IMR-90 (cell line): ENCODE measurements around the gene WLS. TPM values are rescaled to one million over a fixed set of nuclear protein-coding genes. Genes with fewer than 3 reads are reported as not detected.

Experiments used
- ATAC-seq: fragments of 200-7000 bp; cut with Tn5 transposase; 2 replicates; pipeline ENCODE4 v1.9.1; 2020; ENCODE audit warnings: low read depth, mild to moderate bottlenecking, moderate library complexity
- Bru-seq: library from RNA; stranded (reverse); fragments of 400-500 nt; gene quantifications from one replicate; lab custom pipeline; 2021; lab: Mats Ljungman, UMichigan
- BruChase-seq, 2 experiments: library from RNA; stranded (reverse); fragments of 400-500 nt; gene quantifications; one replicate each; lab custom pipeline; 2021; lab: Mats Ljungman, UMichigan
- BruUV-seq: library from RNA; stranded (reverse); fragments of 400-500 nt; replicated peaks from 2 replicates; lab custom pipeline; 2021; lab: Mats Ljungman, UMichigan
- CTCF ChIA-PET: fragments of 300-600 bp; formaldehyde crosslinking; extraction: SDS; loops from one replicate; lab custom pipeline; 2021; ENCODE audit warnings: antibody characterized with exemption; lab: Yijun Ruan, JAX
- POLR2A ChIA-PET: fragments of 300-600 bp; sonication (Branson Sonifier 250); formaldehyde crosslinking; loops from one replicate; lab custom pipeline; 2022; ENCODE audit warnings: antibody characterized with exemption; ENCODE audit not compliant: unreplicated experiment; lab: Charles Lee
- DNase-seq: peaks from one replicate; pipeline ENCODE4 v3.0.0; 2013
- H2AFZ ChIP-seq: replicated peaks from 2 replicates; pipeline ENCODE3; 2013; ENCODE audit warnings: low read length, mild to moderate bottlenecking; ENCODE audit not compliant: poor library complexity
- H2AK5ac ChIP-seq: 2 replicates; pipeline ENCODE4 v1.6.1; 2013; ENCODE audit warnings: low read depth, low read length, inconsistent platforms
- H2AK9ac ChIP-seq: replicated peaks from 2 replicates; pipeline ENCODE3; 2013; ENCODE audit warnings: mild to moderate bottlenecking, low read depth, low read length, moderate library complexity; ENCODE audit not compliant: poor library complexity
- H2BK120ac ChIP-seq: 2 replicates; pipeline ENCODE4 v1.6.1; 2013; ENCODE audit warnings: low read depth, low read length, inconsistent platforms
- H2BK15ac ChIP-seq: 3 replicates; pipeline ENCODE4 v1.6.1; 2013; ENCODE audit warnings: low read depth, low read length, inconsistent platforms
- H2BK20ac ChIP-seq: 2 replicates; pipeline ENCODE4 v1.6.1; 2013; ENCODE audit warnings: low read depth, mild to moderate bottlenecking, inconsistent platforms, low read length, moderate library complexity
- H2BK5ac ChIP-seq: 2 replicates; pipeline ENCODE4 v1.6.1; 2013; ENCODE audit warnings: mild to moderate bottlenecking, low read depth, low read length, inconsistent platforms; ENCODE audit not compliant: poor library complexity, severe bottlenecking
- H3K14ac ChIP-seq: replicated peaks from 2 replicates; pipeline ENCODE4 v1.6.1; 2013; ENCODE audit warnings: low read depth, low read length, inconsistent platforms
- H3K18ac ChIP-seq: 2 replicates; pipeline ENCODE4 v1.6.1; 2013; ENCODE audit warnings: low read depth, low read length, control low read depth
- H3K23ac ChIP-seq: 2 replicates; pipeline ENCODE4 v1.6.1; 2013; ENCODE audit warnings: low read depth, low read length, inconsistent platforms
- H3K27ac ChIP-seq: 2 replicates; pipeline ENCODE4 v1.5.1; 2013; ENCODE audit warnings: mild to moderate bottlenecking, control low read depth, low read length; ENCODE audit not compliant: insufficient read depth
- H3K27me3 ChIP-seq: 2 replicates; pipeline ENCODE4 v1.6.1; 2013; ENCODE audit warnings: low read length; ENCODE audit not compliant: control insufficient read depth, insufficient read depth
- H3K36me3 ChIP-seq: 2 replicates; pipeline ENCODE4 v1.6.1; 2013; ENCODE audit warnings: low read length, mixed read lengths; ENCODE audit not compliant: control insufficient read depth, insufficient read depth
- H3K4ac ChIP-seq: 2 replicates; pipeline ENCODE4 v1.6.1; 2013; ENCODE audit warnings: low read depth, low read length, inconsistent platforms
- H3K4me1 ChIP-seq: 2 replicates; pipeline ENCODE4 v1.6.1; 2013; ENCODE audit warnings: low read length, mixed read lengths; ENCODE audit not compliant: control insufficient read depth, insufficient read depth
- H3K4me2 ChIP-seq: 2 replicates; pipeline ENCODE4 v1.6.1; 2013; ENCODE audit warnings: low read depth, mild to moderate bottlenecking, control low read depth, low read length, moderate library complexity
- H3K4me3 ChIP-seq: 2 replicates; pipeline ENCODE4 v1.5.1; 2013; ENCODE audit warnings: low read depth, mild to moderate bottlenecking, control low read depth, low read length, moderate library complexity; ENCODE audit not compliant: insufficient read depth
- H3K56ac ChIP-seq: 2 replicates; pipeline ENCODE4 v1.6.1; 2013; ENCODE audit warnings: low read length, inconsistent platforms; ENCODE audit not compliant: insufficient read depth; ENCODE audit errors: extremely low read depth
- H3K79me1 ChIP-seq, 2 experiments: 2 replicates each; pipeline ENCODE4 v1.6.1; 2013; ENCODE audit warnings: low read length in 2 of 2, inconsistent platforms in 1 of 2, low read depth in 1 of 2
- H3K9ac ChIP-seq: 2 replicates; pipeline ENCODE4 v1.6.1; 2013; ENCODE audit warnings: low read depth, low read length, control low read depth
- H3K9me1 ChIP-seq: 2 replicates; pipeline ENCODE4 v1.6.1; 2013; ENCODE audit warnings: low read length, inconsistent platforms; ENCODE audit not compliant: insufficient read depth
- H3K9me3 ChIP-seq: 2 replicates; pipeline ENCODE4 v1.6.1; 2013; ENCODE audit warnings: low read length; ENCODE audit not compliant: control insufficient read depth, insufficient read depth
- H4K20me1 ChIP-seq: 2 replicates; pipeline ENCODE4 v1.6.1; 2013; ENCODE audit warnings: low read length, inconsistent platforms; ENCODE audit not compliant: insufficient read depth
- H4K5ac ChIP-seq: 2 replicates; pipeline ENCODE4 v1.6.1; 2013; ENCODE audit warnings: mild to moderate bottlenecking, low read depth, low read length, control low read depth
- H4K8ac ChIP-seq, 2 experiments: 2 replicates each; pipeline ENCODE4 v1.6.1; 2013; ENCODE audit warnings: low read depth in 2 of 2, low read length in 2 of 2, control low read depth in 1 of 2, inconsistent platforms in 1 of 2
- H4K91ac ChIP-seq: 2 replicates; pipeline ENCODE4 v1.6.1; 2013; ENCODE audit warnings: low read depth, low read length, inconsistent platforms; ENCODE audit not compliant: insufficient read depth
- CHD1 ChIP-seq: IDR thresholded peaks from 2 replicates; pipeline ENCODE4 v1.6.1; 2012; ENCODE audit warnings: low read depth, low read length, improper control_type of control experiment
- MAZ ChIP-seq: IDR thresholded peaks from 2 replicates; pipeline ENCODE4 v1.6.1; 2012; ENCODE audit warnings: low read depth, mild to moderate bottlenecking, low read length, improper control_type of control experiment, moderate library complexity, borderline replicate concordance
- MXI1 ChIP-seq: IDR thresholded peaks from 2 replicates; pipeline ENCODE4 v1.6.1; 2012; ENCODE audit warnings: low read depth, mild to moderate bottlenecking, low read length, moderate library complexity, borderline replicate concordance
- POLR2A ChIP-seq: IDR thresholded peaks from 2 replicates; pipeline ENCODE4 v1.6.1; 2012; ENCODE audit warnings: mild to moderate bottlenecking, low read depth, low read length
- RAD21 ChIP-seq: IDR thresholded peaks from 2 replicates; pipeline ENCODE4 v1.6.1; 2012; ENCODE audit warnings: low read length, improper control_type of control experiment
- RCOR1 ChIP-seq: IDR thresholded peaks from 2 replicates; pipeline ENCODE4 v1.6.1; 2012; ENCODE audit warnings: mild to moderate bottlenecking, low read length, improper control_type of control experiment; ENCODE audit not compliant: insufficient replicate concordance
- RFX5 ChIP-seq: IDR thresholded peaks from 2 replicates; pipeline ENCODE4 v1.8.0; 2012; ENCODE audit warnings: low read depth, mild to moderate bottlenecking, low read length, moderate library complexity
- SMC3 ChIP-seq: fragments of 150-350 bp; IDR thresholded peaks from 2 replicates; pipeline ENCODE4 v1.6.1; 2016; ENCODE audit warnings: low read depth, mild to moderate bottlenecking, antibody characterized with exemption, low read length, moderate library complexity
- WGBS, 2 experiments: methylation state at CpG; one replicate each; pipeline versions ENCODE4 v1.1.5 to v1.1.7; 2013; ENCODE audit warnings: missing lambda C conversion rate in 2 of 2; ENCODE audit not compliant: insufficient read length in 1 of 2; ENCODE audit errors: extremely low coverage in 2 of 2; 5-methylcytosine and 5-hydroxymethylcytosine counted together
- dilution Hi-C: fragments of 300-500 bp; cut with HindIII; formaldehyde crosslinking; loops from one replicate; pipeline ENCODE4 v1.14.3; 2018; ENCODE audit warnings: low sequenced_read_pairs; ENCODE audit not compliant: unreplicated experiment
- in situ Hi-C: fragments of 300-500 bp; cut with MboI; formaldehyde crosslinking; loops from 3 replicates; pipeline ENCODE4 v1.14.3; 2019; ENCODE audit warnings: low sequenced_read_pairs, inconsistent platforms, mixed read lengths
- intact Hi-C: fragments of 100-400 bp; cut with micrococcal nuclease; formaldehyde crosslinking; loops from 2 replicates; pipeline ENCODE4 v1.10.0; 2022
- long read RNA-seq: library from polyadenylated mRNA; unstranded; transcript quantifications from one replicate; pipeline ENCODE4 v2.0.0, GENCODE V29; 2021; ENCODE audit not compliant: unreplicated experiment
- polyA plus RNA-seq, 3 experiments: library from polyadenylated mRNA; depleted of rRNA; stranded (reverse); fragments of >200 nt; gene quantifications; 2 replicates each; pipeline ENCODE4 v1.2.3, GENCODE V29; 2012; ENCODE audit warnings: low replicate concordance in 1 of 3
- total RNA-seq: library from RNA; depleted of rRNA; stranded (reverse); fragments of >200 nt; gene quantifications from 2 replicates; pipeline ENCODE4 v1.2.3, GENCODE V29; 2012; rRNA removed
- TF ChIP-seq, protein P1 (sequence below): conservative IDR thresholded peaks from 2 replicates; pipeline ENCODE4 v1.5.1; 2012; ENCODE audit warnings: mild to moderate bottlenecking, low read depth, low read length, improper control_type of control experiment
- TF ChIP-seq, protein P2 (sequence below): fragments of 150-350 bp; IDR thresholded peaks from 2 replicates; pipeline ENCODE4 v1.6.1; 2017; ENCODE audit warnings: mild to moderate bottlenecking, antibody characterized with exemption, low read length, low read depth

WLS gene
- total RNA-seq (139 and 157 TPM in 2 replicates), polyA plus RNA-seq (2012; rRNA removed) (105 and 152 TPM in 2 replicates), Bru-seq, nascent RNA (percentile 96 among the genes with signal in this experiment), BruChase-seq, experiment 1, labeled RNA remaining after a 6-hour chase (percentile 90 among the genes with signal in this experiment), BruChase-seq, experiment 2, labeled RNA remaining after a 2-hour chase (percentile 94 among the genes with signal in this experiment)
- polyA plus RNA-seq (2012; cell fraction: cytosol; rRNA removed) = 50.8 and 60.3 TPM in 2 replicates
- polyA plus RNA-seq (2012; cell fraction: nucleus; rRNA removed; ENCODE audit: low replicate concordance) = 47.7 and 165 TPM in 2 replicates
- long read RNA-seq, transcript WLS-201 (12 exons, 2,748 nt) = major isoform, 70 of 124 reads
- long read RNA-seq, partial matches to known transcripts = 15 of 124 reads
- long read RNA-seq, other reads (novel, unspliced or antisense) = 35 of 124 reads

DNA sequence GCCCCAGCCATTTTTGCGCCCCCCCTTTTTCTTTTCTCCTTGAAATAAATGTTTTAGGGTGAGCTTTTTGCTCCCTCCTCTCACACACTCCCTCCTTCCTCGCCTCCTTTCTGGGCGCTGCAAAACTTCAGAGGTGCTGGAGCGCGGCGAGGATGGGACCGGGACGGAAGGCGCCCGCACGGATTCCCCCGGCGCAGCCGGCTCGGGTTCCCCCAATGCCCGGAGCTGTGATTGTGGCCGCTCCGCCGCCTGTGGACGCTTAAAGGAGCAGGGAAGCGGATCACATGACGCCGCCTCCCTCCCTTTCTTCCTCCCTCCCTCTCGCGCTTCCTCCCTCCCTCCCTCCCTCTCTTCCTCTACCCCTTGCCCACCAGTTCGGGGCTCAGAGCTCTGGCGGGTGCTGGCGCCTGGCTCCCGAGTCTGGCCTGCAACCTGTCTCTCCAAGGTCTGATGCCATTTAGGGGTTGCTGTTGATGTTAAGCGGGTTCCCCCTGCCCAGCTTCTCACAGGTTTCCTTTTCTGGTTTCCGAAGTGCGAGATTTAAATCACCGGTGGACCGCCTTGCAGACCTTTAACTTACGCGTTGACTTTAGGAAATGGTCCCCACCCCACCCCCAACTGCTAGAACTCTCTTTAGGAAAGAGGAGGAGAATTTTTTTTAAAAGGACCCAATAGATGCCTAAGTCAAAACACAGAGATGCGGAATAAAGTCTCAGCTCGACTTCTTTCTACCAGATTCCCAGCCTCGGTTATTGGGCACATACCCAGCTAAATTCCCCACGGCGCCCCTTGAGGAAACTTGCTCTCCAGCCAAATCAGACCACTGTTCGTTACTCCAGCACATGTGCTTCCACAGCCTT lies at the start of gene WLS:
Gene WLS (minus strand): TSS at position 235 of the 860 bp plus-strand sequence. CDS start 224 bp downstream, at position 11.
- Histone ChIP-seq H3K4ac (peak within 1 kb of the TSS; percentile 78), H3K9ac (peak within 1 kb of the TSS; percentile 96), H3K36me3 (no peaks in the 10 kb centered on the region), H2BK120ac (peak within 1 kb of the TSS; percentile 89), H3K18ac (peak within 1 kb of the TSS; percentile 76), H3K27ac (peak within 1 kb of the TSS; percentile 90), H3K56ac (peak within 1 kb of the TSS; percentile 38), H3K4me3 (peak within 1 kb of the TSS; percentile 82), H3K27me3 (peaks cover 1% of the 10 kb centered on the region; the same call in 1 of the 2 replicates), H4K5ac (peak within 1 kb of the TSS; percentile 52), H4K20me1 (peaks cover 29% of the 10 kb centered on the region), H2AK9ac (peak within 1 kb of the TSS; percentile 85), H4K91ac (peak within 1 kb of the TSS; percentile 70), H2BK15ac (peak within 1 kb of the TSS; percentile 79; the same call in 2 of the 3 replicates), H2BK5ac (peak within 1 kb of the TSS; percentile 74), H4K8ac (peak within 1 kb of the TSS; percentile 33 to 84; a peak in 3 of 4 replicates), H3K9me3 (no peaks in the 10 kb centered on the region), H3K79me1 (peaks cover 0 to 35% of the 10 kb centered on the region in 2 experiments; a peak in 2 of 4 replicates), H2BK20ac (peak within 1 kb of the TSS; percentile 64), H2AK5ac (0 out of 2 replicates have a peak within 1 kb of the TSS, but pooled peaks have one; percentile 36), H3K14ac (peak within 1 kb of the TSS; percentile 87), H3K9me1 (no peaks in the 10 kb centered on the region), H3K4me1 (peaks cover 6% of the 10 kb centered on the region), H3K23ac (peak within 1 kb of the TSS; percentile 62), H2AFZ (peak within 1 kb of the TSS; percentile 97), H3K4me2 (peak within 1 kb of the TSS; percentile 97)
- TSS peak; percentile 38 for BruUV-seq
- dilution Hi-C loops (no loop called here), in situ Hi-C loops (no loop called here), intact Hi-C loops (loop anchor here (1.0 to 10.0 kb wide), 4 partner anchors 89 to 1505 kb away; partner anchors contain the start of gene RPE65)
- 0% methylated on average over 18 of the region's 42 CpGs; no CpG with 5 or more reads in 1 of the 2 experiments for WGBS, 2 experiments
- ChIA-PET CTCF (interaction anchor here (0.6 to 1.3 kb wide), 4 partner anchors 11 to 113 kb away, joined by 3 to 4 read pairs (median 3); no protein-coding TSS in a partner anchor), POLR2A (interaction anchor here (0.6 to 1.3 kb wide), 8 partner anchors 10 to 177 kb away, joined by 3 to 35 read pairs (median 3); no protein-coding TSS in a partner anchor)
- DNase-seq = peak; percentile 80
- peak; percentile 78 for ATAC-seq
- TF ChIP-seq RFX5 (no peak), RCOR1 (no peak), SMC3 (0 out of 2 replicates have a peak, but pooled peaks have one; percentile 24), POLR2A (peak; percentile 95), MXI1 (peak; percentile 36; the same call in 1 of the 2 replicates), RAD21 (peak; percentile 34; the same call in 1 of the 2 replicates), MAZ (peak; percentile 91; the same call in 1 of the 2 replicates), CHD1 (no peak)
- TF ChIP-seq, protein P1, sequence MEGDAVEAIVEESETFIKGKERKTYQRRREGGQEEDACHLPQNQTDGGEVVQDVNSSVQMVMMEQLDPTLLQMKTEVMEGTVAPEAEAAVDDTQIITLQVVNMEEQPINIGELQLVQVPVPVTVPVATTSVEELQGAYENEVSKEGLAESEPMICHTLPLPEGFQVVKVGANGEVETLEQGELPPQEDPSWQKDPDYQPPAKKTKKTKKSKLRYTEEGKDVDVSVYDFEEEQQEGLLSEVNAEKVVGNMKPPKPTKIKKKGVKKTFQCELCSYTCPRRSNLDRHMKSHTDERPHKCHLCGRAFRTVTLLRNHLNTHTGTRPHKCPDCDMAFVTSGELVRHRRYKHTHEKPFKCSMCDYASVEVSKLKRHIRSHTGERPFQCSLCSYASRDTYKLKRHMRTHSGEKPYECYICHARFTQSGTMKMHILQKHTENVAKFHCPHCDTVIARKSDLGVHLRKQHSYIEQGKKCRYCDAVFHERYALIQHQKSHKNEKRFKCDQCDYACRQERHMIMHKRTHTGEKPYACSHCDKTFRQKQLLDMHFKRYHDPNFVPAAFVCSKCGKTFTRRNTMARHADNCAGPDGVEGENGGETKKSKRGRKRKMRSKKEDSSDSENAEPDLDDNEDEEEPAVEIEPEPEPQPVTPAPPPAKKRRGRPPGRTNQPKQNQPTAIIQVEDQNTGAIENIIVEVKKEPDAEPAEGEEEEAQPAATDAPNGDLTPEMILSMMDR = 0 out of 2 replicates have a peak, but pooled peaks have one; percentile 7
- TF ChIP-seq, protein P2, sequence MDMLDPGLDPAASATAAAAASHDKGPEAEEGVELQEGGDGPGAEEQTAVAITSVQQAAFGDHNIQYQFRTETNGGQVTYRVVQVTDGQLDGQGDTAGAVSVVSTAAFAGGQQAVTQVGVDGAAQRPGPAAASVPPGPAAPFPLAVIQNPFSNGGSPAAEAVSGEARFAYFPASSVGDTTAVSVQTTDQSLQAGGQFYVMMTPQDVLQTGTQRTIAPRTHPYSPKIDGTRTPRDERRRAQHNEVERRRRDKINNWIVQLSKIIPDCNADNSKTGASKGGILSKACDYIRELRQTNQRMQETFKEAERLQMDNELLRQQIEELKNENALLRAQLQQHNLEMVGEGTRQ = peak; percentile 90
